ENCODE data around the gene DAO.

Gene DAO

DNA sequence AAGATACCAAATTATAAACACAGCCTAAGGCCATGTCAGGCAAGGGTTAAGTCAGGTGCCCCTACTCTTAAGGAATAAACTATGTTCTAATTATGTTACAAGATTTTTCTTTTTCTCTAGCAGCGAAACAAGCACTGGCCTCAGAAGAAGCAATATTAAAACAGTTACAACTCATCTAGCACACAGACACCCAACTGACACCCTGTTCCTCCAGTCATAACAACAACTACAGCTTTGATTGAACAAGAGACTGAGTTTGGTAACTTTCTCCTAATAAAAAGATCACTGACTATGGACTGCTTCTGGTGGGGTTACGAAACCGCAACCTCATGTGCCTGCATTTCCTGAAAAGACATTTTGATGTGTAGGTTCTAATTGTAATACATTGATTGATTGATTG lies 3.3 kb upstream of the DAO start:
- no peak for DNase-seq

DNA sequence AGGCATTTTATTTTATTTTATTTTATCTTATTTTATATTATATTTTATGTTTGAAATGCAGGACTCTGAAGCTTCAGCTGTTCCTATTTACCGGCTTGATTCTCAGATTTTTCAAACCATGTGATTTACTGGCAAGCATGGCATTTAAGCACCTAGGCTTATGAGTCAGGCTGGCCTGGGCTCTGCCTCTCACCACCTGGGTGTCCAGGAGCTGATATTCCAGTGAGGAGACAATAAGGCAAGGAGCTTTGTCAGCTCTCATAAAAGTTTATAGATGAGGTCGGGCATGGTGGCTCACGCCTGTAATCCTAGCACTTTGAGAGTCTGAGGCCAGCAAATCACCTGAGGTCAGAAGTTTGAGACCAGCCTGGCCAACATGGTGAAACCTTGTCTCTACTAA lies 2.1 kb downstream of the DAO start:
- no peak for DNase-seq

DNA sequence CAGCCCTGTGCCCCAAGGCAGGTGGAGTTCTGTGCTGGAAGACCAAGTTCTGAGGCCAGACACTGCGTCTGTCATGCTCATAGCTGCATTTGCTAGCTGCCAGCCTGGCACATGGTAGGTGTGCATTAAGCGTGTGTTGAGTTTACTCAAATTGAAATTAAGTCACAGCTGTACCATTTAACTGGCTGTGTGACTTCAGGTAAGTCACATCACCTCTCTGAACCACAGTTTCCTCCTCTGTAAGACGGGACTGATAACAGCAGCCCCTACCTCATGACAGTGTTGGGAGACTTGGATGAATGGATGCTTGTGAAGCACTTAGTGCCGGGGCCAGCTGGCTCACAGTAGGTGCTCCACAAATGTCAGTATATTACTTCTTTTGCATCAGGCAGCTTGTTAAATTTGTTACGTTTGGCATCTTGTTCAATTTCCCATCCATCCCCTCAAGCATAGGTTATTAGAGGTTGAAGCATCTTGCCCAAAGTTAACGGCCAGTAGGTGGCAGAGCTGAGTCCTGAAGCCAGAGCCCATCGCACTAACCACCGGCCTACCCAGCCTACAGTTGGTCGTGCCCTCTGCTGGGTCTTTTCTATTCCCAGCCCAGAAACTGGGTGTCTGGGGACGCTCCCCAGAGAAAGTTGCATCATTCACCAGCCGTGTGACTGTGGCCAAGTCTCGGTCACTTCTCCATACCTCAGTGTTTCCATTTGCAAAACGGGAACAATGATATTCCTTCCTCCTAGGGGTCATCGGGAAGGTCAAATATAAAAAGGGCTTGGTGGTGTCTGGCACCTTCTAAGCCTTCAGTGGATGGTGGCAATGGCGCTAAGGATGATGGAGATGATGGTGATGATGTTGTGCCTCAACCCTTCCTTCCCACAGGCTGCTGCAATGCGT lies 4.5 kb downstream of the DAO start:
- DNase-seq, result no peak

DNA sequence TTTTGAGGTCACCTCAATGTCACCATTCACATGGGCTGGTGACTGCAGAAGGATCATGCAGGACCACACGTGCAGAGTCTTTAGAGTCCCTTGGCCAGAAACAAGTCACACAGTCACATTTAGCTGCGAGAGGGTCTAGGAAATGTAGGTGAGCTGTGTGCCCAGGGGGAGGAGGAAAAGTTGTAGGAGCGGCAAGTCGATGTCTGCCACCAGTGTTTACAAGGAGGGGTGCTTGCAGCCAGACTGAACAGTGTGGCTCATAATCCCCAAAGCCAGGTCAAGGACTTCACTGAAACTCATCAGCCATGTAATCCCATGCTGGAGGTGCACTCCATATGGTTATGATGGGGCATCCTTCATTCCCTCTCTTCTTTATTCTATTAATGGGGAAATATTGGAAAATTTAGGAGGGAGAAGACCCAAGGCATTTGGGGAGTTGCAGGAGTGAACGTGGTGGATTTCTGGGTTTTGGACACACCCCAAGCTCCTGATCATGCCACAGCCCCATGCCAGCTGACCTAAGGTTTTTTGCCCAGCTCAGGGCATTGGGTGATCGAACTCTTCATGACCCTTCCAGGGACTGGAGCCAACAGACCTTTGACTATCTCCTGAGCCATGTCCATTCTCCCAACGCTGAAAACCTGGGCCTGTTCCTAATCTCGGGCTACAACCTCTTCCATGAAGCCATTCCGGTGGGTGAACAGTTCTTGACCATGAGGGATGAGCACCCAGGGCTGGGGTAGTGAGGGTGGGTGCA lies 7.2 kb downstream of the DAO start:
- DNase-seq, result no peak

DNA sequence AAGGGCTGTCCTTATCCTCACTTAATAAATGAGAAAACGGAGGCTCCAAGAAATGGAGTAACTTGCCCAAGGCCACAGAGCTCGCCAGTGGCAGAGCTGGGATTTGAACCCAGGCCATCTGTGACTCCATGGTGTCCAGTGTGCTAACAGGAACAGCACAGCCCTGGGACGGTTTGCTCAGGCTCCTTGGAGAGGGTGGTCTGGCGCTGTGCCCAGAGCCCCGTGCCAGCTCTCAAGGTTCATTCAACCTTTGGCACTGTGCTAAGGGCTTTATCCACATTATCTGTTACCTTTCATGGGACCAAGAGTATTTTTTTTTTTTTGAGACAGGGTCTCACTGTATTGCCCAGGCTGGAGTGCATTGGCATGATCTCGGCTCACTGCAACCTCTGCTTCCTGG lies 8.1 kb downstream of the DAO start:
- no peak for DNase-seq

DNA sequence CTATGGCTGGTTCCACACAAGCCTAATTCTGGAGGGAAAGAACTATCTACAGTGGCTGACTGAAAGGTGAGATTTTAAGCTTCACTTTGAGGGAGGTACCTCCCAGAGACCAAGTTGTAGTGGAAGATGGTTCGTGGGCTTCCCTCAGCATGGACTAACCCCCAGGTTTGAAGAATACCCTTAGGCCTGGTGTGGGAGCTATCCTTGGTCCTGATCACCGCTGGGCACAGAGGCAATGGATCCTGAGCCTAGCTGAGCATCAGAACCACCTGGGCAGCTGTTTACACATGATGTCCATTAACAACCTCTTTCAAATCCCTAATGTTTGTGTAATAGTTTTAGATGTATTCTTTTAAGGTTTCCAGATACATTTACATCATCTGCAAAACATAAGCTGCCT lies 10.3 kb downstream of the DAO start:
- DNase-seq, result no peak

DNA sequence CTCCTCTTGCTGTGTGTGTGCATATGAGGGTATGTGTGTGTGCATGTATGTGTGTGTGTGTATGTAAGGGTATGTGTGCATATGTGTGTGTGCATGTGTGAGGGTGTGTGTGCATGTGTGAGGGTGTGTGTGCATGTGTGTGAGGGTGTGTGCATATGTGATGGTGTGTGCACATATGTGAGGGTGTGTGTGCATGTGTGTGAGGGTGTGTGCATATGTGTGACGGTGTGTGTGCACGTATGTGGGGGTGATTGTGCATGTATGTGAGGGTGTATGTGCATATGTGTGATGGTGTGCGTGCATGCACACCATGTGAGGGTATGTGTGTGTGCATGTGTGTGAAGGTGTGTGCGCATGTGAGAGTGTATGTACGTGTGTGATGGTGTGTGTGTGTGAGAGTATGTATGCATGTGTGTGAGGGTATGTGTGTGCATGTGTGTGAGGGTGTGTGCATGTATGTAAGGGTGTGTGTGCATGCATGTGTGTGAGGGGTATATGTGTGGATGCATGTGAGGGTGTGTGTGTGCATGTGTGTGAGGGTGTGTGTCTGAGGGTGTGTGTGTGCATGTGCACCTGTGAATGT lies 15.4 kb downstream of the DAO start:
- no peak for DNase-seq

DNA sequence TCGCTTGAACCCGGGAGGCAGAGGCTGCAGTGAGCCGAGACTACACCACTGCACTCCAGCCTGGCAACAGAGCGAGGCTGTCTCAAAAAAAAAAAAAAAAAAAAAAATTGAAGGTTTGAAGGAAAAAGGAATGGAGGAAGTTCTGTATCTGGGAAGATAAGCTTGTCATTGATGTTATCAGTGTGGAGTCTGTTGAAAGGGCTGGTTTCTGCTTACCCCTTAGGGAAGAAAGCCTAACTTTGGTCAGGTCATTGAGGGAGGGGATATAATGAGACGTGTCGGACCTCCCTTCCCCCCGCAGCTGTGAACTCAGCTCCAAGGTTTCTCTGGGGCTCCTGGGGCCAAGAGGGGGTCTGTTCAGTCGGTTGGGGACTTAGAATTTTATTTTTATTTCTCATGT lies 16.4 kb downstream of the DAO start:
- no peak for DNase-seq

DNA sequence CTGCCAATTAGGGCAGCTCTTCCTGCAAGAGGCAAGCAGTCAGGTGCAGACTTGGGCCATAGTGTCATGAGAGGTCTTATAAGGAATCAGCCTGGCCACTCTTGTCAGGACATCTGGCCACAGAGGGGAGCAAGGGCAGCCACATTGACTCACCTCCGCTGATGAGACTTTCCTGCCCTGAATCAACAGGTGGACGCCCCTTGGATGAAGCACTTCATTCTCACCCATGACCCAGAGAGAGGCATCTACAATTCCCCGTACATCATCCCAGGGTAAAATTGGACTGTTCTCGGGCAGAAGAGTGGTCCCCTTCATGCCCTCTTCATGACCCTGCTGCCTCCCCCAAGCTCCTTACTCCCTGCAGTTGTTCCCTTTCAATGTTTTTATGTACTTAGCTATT lies 16.9 kb downstream of the DAO start:
- DNase-seq, result no peak

DNA sequence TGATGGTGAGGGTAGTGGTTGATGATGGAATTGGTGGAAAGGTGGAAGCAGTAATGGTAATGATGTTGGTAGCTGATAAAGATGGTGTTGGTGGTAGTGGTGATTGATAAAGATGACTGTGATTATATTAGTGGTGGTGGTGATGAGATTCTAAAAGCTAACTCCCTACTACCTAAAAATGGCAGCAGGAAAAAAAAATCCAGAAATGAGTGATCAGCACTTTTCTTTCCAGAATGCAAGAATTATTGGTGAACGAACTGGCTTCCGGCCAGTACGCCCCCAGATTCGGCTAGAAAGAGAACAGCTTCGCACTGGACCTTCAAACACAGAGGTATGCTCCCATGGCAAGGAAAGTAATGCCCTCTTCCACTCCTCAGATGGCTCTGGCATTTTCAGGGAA lies 19.3 kb downstream of the DAO start:
- DNase-seq, result no peak

DNA sequence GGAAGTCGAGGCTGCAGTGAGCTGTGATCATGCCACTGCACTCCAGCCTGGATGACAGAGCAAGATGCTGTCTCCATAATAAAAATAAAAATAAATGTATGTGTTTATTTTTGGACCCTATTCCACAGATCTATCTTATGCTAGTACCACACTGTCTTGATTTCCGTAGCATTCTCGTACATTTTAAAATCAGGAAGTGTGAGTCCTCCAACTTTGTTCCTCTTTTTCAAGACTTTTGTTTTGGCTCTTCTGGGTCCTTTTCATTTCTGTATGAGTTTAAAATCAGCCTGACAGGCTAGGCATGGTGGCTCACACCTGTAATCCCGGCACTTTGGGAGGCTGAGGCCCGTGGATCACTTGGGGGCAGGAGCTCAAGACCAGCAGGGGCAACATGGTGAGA lies 25.8 kb downstream of the DAO start:
- DNase-seq, result no peak

DNA sequence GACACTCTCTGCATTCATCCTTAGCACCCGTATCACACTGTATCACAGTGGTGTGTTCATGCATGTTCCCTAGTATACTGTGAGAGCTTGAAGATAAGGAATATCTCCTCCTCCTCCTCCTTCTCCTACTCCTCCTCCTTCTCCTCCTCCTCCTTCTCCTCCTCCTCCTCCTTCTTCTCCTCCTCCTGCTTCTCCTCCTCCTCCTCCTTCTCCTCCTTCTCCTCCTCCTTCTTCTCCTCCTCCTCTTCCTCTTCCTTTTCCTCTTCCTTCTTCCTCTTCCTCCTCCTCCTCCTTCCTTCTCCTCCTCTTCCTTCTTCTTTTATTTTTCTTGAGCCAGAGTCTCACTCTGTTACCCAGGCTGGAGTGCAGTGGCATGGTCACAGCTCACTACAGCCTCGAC lies 27.1 kb downstream of the DAO start:
- DNase-seq, result no peak

DNA sequence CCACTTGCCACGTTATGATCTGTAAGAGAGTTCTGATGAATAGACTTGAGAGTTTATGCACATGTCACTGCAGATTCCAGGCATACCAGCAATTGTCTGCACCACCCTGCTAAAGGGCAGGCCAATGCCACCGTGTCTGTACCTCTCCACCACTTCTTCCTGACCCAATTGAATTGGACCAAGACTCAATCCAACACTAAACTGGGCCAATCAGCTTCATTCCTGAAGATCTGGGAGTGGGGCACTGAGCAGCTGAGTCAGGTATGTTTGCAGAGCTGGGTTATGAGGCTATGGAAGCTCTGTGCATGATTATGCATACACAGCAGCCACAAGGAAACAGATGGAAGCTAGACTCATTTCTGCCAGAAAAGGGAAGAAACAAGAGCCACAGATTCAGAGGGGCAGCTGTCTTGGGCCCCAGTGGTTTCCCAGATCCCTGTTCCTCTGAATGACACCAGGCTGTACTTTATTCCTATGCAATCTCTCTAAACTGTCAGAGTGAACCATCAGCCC lies 28.0 kb downstream of the DAO start:
- DNase-seq, result no peak

DNA sequence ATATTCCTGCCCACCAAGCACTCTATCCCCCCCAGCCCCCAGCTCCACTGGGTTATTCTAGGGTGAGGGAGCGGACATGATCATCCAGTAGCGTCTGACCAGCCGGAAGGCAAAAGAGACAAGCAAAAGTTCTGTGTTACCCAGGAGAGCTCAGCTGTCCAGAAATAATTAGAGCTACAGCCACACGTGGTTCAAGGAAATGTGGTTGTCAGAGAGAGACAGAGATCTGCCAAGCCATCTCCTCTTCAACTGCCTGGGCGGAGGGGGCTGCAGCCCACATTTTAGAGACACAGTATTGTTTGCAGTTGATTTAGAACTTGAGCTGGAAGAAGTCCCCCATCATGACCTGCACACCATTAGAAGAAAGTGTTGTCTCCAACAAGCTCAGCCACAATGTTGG lies 30.4 kb downstream of the DAO start:
- DNase-seq, result no peak

DNA sequence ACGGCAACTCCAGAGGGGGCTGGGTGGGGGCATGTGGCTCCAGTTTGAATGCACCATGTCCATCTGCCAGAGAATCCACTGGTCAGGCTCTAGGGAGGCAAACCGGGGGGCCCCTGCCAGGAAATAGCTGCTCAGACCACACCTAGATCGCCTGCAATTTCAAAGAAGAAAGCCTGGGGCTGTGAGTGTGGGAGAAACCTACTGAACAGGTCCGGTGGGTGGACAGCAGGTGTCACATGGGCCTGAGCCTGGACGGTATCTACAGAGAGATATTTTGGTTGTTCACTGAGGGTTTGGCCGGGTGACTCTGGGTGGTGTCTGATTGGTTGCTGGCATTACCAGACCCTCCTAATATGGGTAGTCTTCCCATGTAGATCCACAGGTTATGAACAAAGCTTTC lies 32.0 kb downstream of the DAO start:
- DNase-seq, result no peak

DNA sequence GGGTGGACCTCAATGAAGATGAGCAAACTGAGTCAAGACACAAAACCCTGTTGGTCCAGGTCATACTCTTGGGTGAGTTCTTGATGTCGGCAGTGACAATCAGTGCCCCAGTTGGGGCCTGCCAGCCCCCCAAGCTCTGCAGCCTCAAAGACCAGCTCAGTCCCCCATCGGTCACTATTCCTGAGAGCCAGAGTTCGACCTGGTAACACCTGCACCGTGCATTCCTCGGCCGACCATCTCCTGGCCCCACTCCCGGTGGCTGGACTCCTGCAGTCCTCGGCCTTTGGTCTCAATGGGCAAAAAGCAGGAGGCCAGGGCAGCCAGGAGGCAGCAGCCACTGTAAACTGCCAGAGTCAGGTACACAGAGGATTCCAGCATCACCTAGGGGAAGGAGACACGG lies 32.5 kb downstream of the DAO start:
- DNase-seq, result no peak

DNA sequence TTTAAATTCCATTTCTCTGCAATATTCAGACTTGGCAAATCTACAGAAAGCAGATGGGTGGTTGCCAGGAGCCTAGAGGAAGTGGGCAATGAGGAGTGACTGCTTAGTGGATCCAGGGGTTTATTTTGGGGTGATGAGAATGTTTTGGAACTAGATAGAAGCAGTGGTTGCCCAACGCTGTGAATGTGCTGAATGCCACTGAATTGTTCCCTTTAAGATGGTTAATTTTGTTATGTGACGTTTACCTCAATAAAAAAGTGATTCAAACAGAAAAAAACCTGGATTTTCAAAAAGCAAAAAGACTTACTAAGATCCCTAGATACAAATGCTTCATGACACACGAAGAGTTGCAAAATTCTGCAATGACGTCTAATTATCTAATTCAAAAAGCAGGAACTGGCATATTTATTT lies 34.2 kb downstream of the DAO start:
- no peak for DNase-seq

DNA sequence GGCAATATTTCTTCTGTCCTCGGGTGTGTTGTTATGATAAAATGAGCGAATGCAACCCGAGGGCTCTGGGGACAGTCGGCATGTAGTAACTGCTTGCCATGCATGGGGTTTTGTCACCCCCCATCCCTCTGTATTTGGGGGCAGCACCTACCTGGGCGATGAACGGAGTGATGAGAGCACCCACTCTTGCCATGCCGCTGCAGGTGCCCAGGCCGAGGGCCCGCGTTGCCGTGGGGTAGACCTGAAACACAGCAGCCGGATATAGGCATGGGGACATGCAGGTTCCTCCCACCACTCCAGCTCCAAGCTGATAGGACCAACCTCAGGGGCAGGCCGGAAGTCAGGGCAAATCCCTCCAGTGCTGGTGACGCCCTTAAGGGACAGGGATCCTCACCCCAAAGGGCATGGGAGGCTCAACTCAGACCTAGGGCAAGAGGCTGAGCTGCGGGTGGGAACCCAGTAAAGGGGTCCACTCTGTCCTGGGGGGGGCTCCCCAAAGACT lies 35.8 kb downstream of the DAO start:
- DNase-seq, result no peak

DNA sequence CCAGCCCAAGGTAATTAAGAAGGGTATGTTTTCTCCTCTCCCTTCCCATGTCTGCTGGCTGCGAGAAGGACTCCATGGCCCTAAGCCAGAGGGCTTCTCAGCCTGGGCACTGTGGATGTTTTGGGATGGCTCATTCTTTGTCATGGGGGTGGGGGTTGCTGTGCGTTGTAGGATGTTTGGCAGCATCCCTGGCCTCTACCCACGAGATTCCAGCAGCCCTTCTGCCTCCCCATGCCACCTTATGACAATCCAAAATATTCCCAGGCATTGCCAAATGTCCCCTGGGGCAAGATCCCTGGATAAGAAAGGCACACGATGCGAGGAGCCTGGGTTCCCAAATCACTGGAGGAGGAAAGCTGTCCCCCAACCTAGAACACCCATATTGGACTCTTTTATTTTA lies 36.4 kb downstream of the DAO start:
- no peak for DNase-seq

DNA sequence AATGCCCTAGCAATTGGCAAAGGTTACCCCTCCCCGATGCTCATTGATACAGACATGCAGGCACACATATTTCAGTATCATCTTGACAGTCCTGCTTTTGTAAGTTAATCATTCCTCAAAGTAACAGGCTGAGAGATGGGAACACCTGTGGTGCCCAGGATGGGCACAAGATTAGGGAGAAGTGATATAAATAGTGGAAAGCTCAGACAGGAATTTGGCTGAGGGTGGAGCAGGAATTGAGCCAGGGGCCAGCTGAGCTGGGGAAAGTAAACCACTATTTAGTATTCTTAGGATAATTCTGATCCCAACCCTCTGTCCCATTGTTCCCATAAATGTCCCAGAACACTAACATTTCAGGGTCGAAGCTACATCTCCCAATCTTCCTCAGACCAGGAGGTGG lies 38.3 kb downstream of the DAO start:
- no peak for DNase-seq

DNA sequence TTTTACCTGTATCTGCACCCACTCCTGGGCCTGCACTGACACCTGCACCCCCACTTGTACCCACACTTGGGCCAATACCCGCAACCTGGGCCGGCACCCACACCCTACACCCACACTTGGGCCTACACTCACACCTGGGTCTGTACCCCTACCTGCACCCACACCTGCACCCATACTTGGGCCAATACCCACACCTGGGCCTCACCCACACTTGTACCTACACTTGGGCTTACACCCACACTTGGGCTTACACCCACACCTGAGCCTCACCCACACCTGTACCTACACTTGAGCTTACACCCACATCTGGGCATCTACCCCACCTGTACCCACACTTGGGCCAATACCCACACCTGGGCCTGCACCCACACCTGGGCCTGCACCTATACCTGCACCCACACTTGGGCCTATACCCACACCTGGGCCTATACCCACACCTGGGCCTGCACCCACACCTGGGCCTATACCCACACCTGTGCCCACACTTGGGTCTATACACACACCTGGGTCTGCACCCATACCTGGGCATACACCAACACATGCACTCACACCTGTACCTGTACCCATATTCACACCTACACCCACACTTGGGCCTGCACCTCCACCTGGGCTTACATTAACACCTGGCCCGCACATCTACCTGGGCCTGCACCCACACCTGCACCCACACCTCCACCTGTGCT lies 39.2 kb downstream of the DAO start:
- DNase-seq, result no peak

DNA sequence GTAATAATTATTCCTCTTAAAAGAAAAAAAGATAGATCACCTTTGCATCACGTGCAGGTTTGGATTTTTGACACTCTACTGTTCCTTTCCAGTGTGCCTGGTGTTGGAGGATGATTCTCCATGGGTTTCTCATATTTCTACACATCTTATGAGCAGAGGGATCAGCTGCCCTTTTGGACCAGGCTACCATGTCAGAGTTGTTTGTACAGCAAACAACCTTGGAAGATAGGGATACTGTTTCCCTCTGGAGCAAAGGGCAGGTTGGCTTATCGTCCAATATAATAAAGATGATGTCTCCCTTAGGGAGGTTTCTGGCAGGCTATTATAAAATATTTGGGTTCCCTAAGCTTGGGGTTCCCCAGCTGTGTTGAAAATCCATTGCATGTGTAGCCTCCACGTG lies 42.1 kb downstream of the DAO start:
- DNase-seq, result no peak

DNA sequence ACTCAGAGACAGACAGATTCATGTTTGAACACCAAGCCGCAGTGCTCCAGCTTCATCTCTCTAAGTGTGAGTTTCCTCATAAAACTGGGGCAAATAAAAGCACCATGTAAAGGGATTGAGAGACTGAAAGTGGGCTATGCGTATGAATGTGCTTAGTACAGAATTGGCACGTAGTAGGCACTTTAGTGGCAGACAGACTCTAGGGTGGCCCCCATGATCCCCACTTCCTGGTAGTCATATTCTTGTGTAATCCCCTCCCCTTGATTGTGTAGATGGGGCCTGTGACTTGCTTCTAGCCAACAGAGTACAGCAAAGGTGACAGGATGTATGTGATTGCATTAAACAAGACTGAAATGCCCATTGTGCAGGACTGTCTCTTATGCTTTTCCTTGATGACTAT lies 43.0 kb downstream of the DAO start:
- no peak for DNase-seq
